Mesendoderm (in vitro differentiated cells): ENCODE measurements around the gene FAF1.

ENCODE experiments used
- DNase-seq: peaks from one replicate; pipeline ENCODE4 v3.0.0; 2013
- H2AK5ac ChIP-seq: 2 replicates; pipeline ENCODE4 v1.6.1; 2013; ENCODE audit warnings: low read length, inconsistent platforms
- H2BK120ac ChIP-seq: 2 replicates; pipeline ENCODE4 v1.6.1; 2013; ENCODE audit warnings: low read depth, mild to moderate bottlenecking, low read length, moderate library complexity, mixed read lengths
- H2BK15ac ChIP-seq: replicated peaks from 2 replicates; pipeline ENCODE4 v1.6.1; 2013; ENCODE audit warnings: low read depth, mild to moderate bottlenecking, moderate library complexity
- H2BK5ac ChIP-seq: 2 replicates; pipeline ENCODE4 v1.6.1; 2013; ENCODE audit warnings: low read length, inconsistent platforms
- H3K18ac ChIP-seq: 2 replicates; pipeline ENCODE4 v1.6.1; 2013; ENCODE audit warnings: mild to moderate bottlenecking, low read length, mixed read lengths
- H3K23ac ChIP-seq: one replicate; pipeline ENCODE4 v1.6.1; 2013; ENCODE audit warnings: low read length
- H3K27ac ChIP-seq: 2 replicates; pipeline ENCODE4 v1.5.1; 2013; ENCODE audit warnings: low read depth, mild to moderate bottlenecking, inconsistent platforms, low read length, moderate library complexity
- H3K27me3 ChIP-seq: 2 replicates; pipeline ENCODE4 v1.6.1; 2013; ENCODE audit warnings: low read length, control low read depth, mild to moderate bottlenecking, inconsistent platforms; ENCODE audit not compliant: insufficient read depth, poor library complexity
- H3K36me3 ChIP-seq: 2 replicates; pipeline ENCODE4 v1.6.1; 2013; ENCODE audit warnings: low read length, inconsistent platforms; ENCODE audit not compliant: control insufficient read depth, insufficient read depth
- H3K4ac ChIP-seq: one replicate; pipeline ENCODE4 v1.6.1; 2013; ENCODE audit warnings: low read depth, mild to moderate bottlenecking, low read length, moderate library complexity
- H3K4me1 ChIP-seq: 2 replicates; pipeline ENCODE4 v1.6.1; 2013; ENCODE audit warnings: low read depth, low read length, inconsistent platforms; ENCODE audit not compliant: control insufficient read depth
- H3K4me2 ChIP-seq: 2 replicates; pipeline ENCODE4 v1.6.1; 2013; ENCODE audit warnings: low read length
- H3K4me3 ChIP-seq: 2 replicates; pipeline ENCODE4 v1.5.1; 2013; ENCODE audit warnings: mild to moderate bottlenecking, low read length
- H3K56ac ChIP-seq: one replicate; pipeline ENCODE4 v1.6.1; 2013; ENCODE audit warnings: low read length
- H3K79me1 ChIP-seq: 2 replicates; pipeline ENCODE4 v1.6.1; 2013; ENCODE audit warnings: low read length, inconsistent platforms
- H3K79me2 ChIP-seq: 2 replicates; pipeline ENCODE4 v1.6.1; 2013; ENCODE audit warnings: mild to moderate bottlenecking, low read length; ENCODE audit not compliant: control insufficient read depth, insufficient read depth
- H3K9ac ChIP-seq: 2 replicates; pipeline ENCODE4 v1.6.1; 2013; ENCODE audit warnings: low read length, inconsistent platforms
- H4K5ac ChIP-seq: one replicate; pipeline ENCODE4 v1.6.1; 2013; ENCODE audit warnings: low read length
- H4K8ac ChIP-seq: one replicate; pipeline ENCODE4 v1.6.1; 2013; ENCODE audit warnings: low read depth, mild to moderate bottlenecking, control low read depth, low read length, moderate library complexity
- WGBS: extraction: QIAGEN DNeasy Blood & Tissue Kit; methylation state at CpG from one replicate; pipeline ENCODE4 v1.1.7; 2013; ENCODE audit warnings: low lambda C conversion rate, missing lambda C conversion rate; ENCODE audit not compliant: insufficient coverage; ENCODE audit errors: extremely low coverage; 5-methylcytosine and 5-hydroxymethylcytosine counted together

The FAF1 gene

DNA sequence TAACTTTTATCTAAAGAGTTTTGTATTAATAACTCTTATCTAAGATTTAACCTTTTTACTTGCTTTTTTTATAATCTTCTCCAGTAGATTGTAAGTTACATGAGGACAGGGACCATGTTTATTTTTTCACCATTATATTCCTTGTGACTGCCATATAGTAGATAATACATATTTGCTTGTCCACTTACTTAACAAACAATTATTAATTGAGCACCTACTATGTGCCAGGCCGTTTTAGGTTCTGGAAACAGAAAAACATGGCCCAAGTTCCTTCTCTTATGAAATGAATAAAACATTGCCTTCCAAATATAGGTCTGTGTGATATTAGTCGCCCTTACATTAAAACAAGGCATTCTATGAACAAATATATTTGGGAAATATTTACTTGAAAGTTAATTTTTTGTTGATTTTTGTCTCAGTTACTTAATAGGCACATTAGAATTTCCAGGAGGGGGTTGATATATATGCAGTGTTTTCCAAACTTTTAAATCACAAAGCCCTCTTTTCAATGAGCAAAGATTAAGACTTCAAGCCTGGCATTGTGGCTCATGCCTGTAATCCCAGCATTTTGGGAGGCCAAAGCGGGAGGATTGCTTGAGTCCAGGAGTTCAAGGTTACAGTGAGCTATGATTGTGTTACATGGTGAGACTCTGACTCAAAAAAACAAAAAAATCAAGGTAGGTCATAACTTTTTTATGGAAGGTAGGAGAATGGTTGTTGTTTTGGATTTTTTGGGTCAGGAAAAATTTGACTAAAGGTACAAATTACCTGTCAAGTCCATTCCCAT, 32.7 kb upstream of the FAF1 start:
- no peak overlapping the region for H4K5ac ChIP-seq
- H3K27me3 ChIP-seq: no peaks in the 10 kb centered on the region
- H2AK5ac ChIP-seq: no peak overlapping the region
- no peak overlapping the region for H3K4me3 ChIP-seq
- no CpG with 5 or more reads among the region's 3 CpGs for WGBS
- no peak overlapping the region for H3K9ac ChIP-seq
- no peaks in the 10 kb centered on the region for H3K79me1 ChIP-seq
- no peaks in the 10 kb centered on the region for H3K36me3 ChIP-seq
- H3K79me2 ChIP-seq: no peaks in the 10 kb centered on the region
- H4K8ac ChIP-seq: no peak overlapping the region
- no peak overlapping the region for H3K4me2 ChIP-seq
- no peak for DNase-seq
- no peak overlapping the region for H3K27ac ChIP-seq
- H3K23ac ChIP-seq: no peak overlapping the region
- no peak overlapping the region for H3K18ac ChIP-seq
- H2BK15ac ChIP-seq: no peak overlapping the region
- H3K4ac ChIP-seq: no peak overlapping the region
- H2BK5ac ChIP-seq: no peak overlapping the region
- H3K4me1 ChIP-seq: no peaks in the 10 kb centered on the region
- no peak overlapping the region for H3K56ac ChIP-seq
- H2BK120ac ChIP-seq: no peak overlapping the region

DNA sequence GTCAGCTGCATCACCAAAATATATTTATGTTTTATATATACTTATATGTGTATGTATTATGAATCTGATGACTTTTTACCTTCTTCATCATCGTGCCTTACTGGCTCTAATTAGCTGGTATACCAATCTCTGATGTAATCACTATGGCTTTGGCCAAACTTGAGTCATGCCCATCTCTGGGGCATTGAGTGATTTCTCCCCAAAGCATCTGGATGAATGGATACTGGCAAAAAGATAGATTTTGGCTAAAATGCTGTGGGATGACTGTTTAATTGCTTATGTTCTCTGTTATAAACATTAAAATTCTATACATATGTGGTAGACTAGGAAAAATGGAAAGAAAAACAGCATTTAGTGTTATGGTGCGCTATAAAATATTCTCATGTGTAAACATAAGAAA, 29.6 kb upstream of the FAF1 start:
- no peak overlapping the region for H4K5ac ChIP-seq
- no peak overlapping the region for H3K56ac ChIP-seq
- H3K79me2 ChIP-seq: no peaks in the 10 kb centered on the region
- H3K36me3 ChIP-seq: no peaks in the 10 kb centered on the region
- no peak overlapping the region for H2BK5ac ChIP-seq
- DNase-seq: no peak
- no peaks in the 10 kb centered on the region for H3K79me1 ChIP-seq
- H3K4ac ChIP-seq: no peak overlapping the region
- no peak overlapping the region for H2BK15ac ChIP-seq
- H3K4me1 ChIP-seq: no peaks in the 10 kb centered on the region
- H4K8ac ChIP-seq: no peak overlapping the region
- H3K23ac ChIP-seq: no peak overlapping the region
- no peak overlapping the region for H3K9ac ChIP-seq
- WGBS: no CpG with 5 or more reads among the region's 2 CpGs
- no peak overlapping the region for H3K18ac ChIP-seq
- H2BK120ac ChIP-seq: no peak overlapping the region
- no peak overlapping the region for H3K4me3 ChIP-seq
- no peak overlapping the region for H3K4me2 ChIP-seq
- no peak overlapping the region for H2AK5ac ChIP-seq
- no peak overlapping the region for H3K27ac ChIP-seq
- H3K27me3 ChIP-seq: no peaks in the 10 kb centered on the region

DNA sequence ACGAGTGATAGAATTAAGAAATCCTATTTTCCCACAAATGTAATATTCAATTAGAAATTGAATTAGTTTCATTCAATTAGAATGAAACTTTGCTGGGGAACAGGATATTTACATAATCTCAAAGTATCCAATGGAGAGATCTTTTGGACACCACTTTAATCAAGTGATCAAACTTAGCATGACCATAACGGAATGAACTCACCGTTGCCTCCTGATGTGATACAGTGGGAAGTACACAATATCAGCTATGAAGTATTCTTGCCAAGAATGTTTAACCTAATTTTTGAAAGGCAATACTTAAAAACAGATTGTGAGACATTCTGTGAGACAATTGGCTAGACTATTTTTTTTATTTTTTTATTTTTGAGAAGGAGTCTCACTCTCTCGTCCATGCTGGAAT, 26.6 kb upstream of the FAF1 start:
- Histone ChIP-seq H3K36me3 (no peaks in the 10 kb centered on the region), H3K9ac (no peak overlapping the region), H2BK15ac (no peak overlapping the region), H3K27ac (no peak overlapping the region), H3K18ac (no peak overlapping the region), H3K4me2 (no peak overlapping the region), H3K79me2 (no peaks in the 10 kb centered on the region), H3K4me1 (no peaks in the 10 kb centered on the region), H4K8ac (no peak overlapping the region), H4K5ac (no peak overlapping the region), H2BK5ac (no peak overlapping the region), H3K4me3 (no peak overlapping the region), H3K23ac (no peak overlapping the region), H3K79me1 (no peaks in the 10 kb centered on the region), H2AK5ac (no peak overlapping the region), H3K56ac (no peak overlapping the region), H3K27me3 (peaks cover 2% of the 10 kb centered on the region), H3K4ac (no peak overlapping the region), H2BK120ac (no peak overlapping the region)
- WGBS: no CpG with 5 or more reads among the region's 4 CpGs
- DNase-seq: no peak

DNA sequence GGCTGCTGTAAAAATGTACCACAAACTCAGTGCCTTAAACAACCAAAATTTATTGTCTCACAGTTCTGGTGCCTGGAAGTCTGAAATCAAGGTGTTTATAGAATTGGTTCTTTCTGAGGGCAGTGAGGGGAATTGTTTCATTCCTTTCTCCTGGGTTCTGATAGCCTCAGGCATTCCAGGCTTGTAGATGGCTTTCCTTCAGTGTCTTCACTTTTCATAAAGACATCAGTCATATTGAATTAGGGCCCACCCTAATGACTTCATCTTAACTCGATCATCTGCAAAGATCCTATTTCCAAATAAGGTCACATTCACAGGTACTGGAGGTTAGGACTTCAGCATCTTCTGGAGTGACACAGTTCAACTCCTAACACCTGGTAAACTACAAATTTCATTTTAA, 25.0 kb upstream of the FAF1 start:
- H3K79me1 ChIP-seq: no peaks in the 10 kb centered on the region
- H3K79me2 ChIP-seq: no peaks in the 10 kb centered on the region
- DNase-seq: no peak
- H3K27me3 ChIP-seq: peaks cover 2% of the 10 kb centered on the region
- no peaks in the 10 kb centered on the region for H3K4me1 ChIP-seq
- H3K4me3 ChIP-seq: no peak overlapping the region
- no CpG with 5 or more reads among the region's 1 CpG for WGBS
- H3K4me2 ChIP-seq: no peak overlapping the region
- no peak overlapping the region for H2AK5ac ChIP-seq
- H2BK120ac ChIP-seq: no peak overlapping the region
- no peak overlapping the region for H3K18ac ChIP-seq
- H3K36me3 ChIP-seq: no peaks in the 10 kb centered on the region
- H2BK15ac ChIP-seq: no peak overlapping the region
- no peak overlapping the region for H3K27ac ChIP-seq
- no peak overlapping the region for H3K9ac ChIP-seq
- no peak overlapping the region for H3K56ac ChIP-seq
- no peak overlapping the region for H3K4ac ChIP-seq
- H4K8ac ChIP-seq: no peak overlapping the region
- no peak overlapping the region for H4K5ac ChIP-seq
- no peak overlapping the region for H2BK5ac ChIP-seq
- no peak overlapping the region for H3K23ac ChIP-seq

DNA sequence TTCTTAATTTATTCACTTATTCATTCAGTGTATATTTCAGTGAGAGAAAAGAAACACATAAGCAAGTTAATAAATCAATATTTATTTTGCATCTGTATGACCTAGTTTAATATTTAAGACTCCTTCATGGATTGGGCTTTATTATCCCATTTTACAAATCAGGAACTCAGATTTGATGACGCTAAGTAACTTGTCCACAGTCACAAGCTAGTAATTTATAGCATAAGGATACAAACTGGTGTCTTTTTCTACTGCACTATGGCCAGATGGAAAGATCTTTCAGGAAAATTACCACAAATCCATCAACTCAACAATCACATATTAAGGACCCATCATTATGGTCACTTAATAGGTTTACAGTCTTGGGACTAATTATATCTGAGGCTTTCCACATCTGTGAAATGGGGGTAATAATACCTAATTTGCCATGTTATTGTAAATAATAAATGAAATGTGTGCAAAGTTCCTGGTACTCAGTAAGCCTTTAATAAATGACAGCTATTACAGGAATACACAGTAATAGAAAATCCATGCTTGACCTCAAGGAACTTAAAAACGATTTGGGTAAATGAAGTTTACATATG, 23.2 kb upstream of the FAF1 start:
- Histone ChIP-seq H2AK5ac (no peak overlapping the region), H3K23ac (no peak overlapping the region), H2BK120ac (no peak overlapping the region), H3K79me1 (no peaks in the 10 kb centered on the region), H3K27me3 (peaks cover 10% of the 10 kb centered on the region), H3K9ac (no peak overlapping the region), H4K5ac (no peak overlapping the region), H4K8ac (no peak overlapping the region), H3K18ac (no peak overlapping the region), H3K27ac (no peak overlapping the region), H2BK5ac (no peak overlapping the region), H3K4ac (no peak overlapping the region), H3K4me1 (no peaks in the 10 kb centered on the region), H2BK15ac (no peak overlapping the region), H3K4me3 (no peak overlapping the region), H3K56ac (no peak overlapping the region), H3K79me2 (no peaks in the 10 kb centered on the region), H3K36me3 (no peaks in the 10 kb centered on the region), H3K4me2 (no peak overlapping the region)
- WGBS: no CpG with 5 or more reads among the region's 2 CpGs
- no peak for DNase-seq

DNA sequence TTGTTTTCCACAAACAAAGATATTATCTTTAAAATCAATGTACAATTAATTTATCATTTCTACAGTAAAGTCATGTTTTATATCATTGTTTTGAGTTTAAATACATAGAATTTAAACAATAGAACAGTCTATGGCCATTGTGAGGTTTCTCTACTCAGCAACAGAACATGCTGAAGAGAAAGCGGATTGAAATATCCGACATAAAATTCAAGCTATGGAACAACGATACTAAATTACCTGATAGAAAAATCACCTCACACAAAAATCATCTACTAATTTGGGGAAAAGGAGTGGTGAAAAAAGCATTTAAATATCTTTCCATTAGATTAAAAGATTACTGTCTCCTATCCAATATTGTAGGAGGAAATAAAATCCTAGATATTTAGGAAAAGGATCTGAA, 22.5 kb upstream of the FAF1 start:
- H4K8ac ChIP-seq: no peak overlapping the region

More for the DNA sequence above, 22.5 kb upstream of the FAF1 start:
- peaks cover 10% of the 10 kb centered on the region for H3K27me3 ChIP-seq
- no peak overlapping the region for H2BK120ac ChIP-seq
- no peak overlapping the region for H2BK15ac ChIP-seq
- H3K79me2 ChIP-seq: no peaks in the 10 kb centered on the region
- H3K9ac ChIP-seq: no peak overlapping the region
- no peaks in the 10 kb centered on the region for H3K79me1 ChIP-seq
- no CpG with 5 or more reads among the region's 3 CpGs for WGBS
- H3K56ac ChIP-seq: no peak overlapping the region
- H2AK5ac ChIP-seq: no peak overlapping the region
- no peak overlapping the region for H3K4me3 ChIP-seq
- no peak overlapping the region for H3K23ac ChIP-seq
- no peaks in the 10 kb centered on the region for H3K4me1 ChIP-seq
- H3K4me2 ChIP-seq: no peak overlapping the region
- no peak overlapping the region for H3K4ac ChIP-seq
- no peaks in the 10 kb centered on the region for H3K36me3 ChIP-seq
- H4K5ac ChIP-seq: no peak overlapping the region
- no peak for DNase-seq
- no peak overlapping the region for H3K18ac ChIP-seq
- H2BK5ac ChIP-seq: no peak overlapping the region
- no peak overlapping the region for H3K27ac ChIP-seq
